GM12891 (cell line): Measurements from ENCODE around the gene SSTR3.

Experiments used
- PAX5 ChIP-seq: IDR thresholded peaks from 2 replicates; pipeline ENCODE4 v1.6.1; 2011; ENCODE audit warnings: low read length, moderate library complexity, mild to moderate bottlenecking; ENCODE audit not compliant: insufficient read depth, severe bottlenecking
- POLR2A ChIP-seq: IDR thresholded peaks from 2 replicates; pipeline ENCODE4 v1.6.1; 2011; ENCODE audit warnings: low read depth, low read length, control low read depth
- TAF1 ChIP-seq: IDR thresholded peaks from 2 replicates; pipeline ENCODE4 v1.6.1; 2011; ENCODE audit warnings: low read depth, low read length, control low read depth

DNA sequence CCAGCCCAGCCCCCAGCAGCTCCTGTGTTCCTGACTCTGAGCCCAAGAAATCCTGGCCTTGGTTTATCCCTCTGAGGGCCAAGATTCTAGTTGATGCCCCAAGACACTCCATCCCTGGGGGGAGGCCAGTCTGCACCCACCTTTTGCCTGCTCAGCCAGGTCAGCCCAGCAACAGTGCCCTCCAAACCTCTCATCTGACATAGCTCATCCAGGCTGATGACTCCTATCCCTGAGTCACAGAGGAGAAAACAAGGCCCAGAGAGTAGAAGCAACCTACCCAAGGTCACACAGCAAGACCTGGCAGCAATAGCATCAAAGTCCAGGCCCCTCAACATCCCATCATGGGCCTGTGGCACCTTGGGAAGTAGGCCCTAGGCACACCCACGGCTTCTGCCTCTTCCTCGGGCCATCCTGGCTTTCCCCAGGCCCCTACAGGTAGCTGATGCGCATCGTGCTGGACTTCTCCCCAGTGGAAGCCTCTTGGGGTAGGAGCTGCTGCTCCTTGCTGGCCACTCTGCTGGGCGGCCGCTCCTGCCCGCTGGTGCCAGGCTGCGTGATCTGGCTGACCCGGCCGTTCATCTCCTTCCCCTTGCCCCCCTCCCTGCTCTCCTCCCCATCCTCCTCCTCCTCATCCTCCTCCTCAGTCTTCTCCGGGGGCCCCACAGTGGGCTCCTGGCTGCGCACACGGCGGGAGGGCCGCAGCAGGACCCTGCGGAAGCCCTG lies 6.0 kb downstream of the SSTR3 start:
- TF ChIP-seq POLR2A = no peak
- TF ChIP-seq TAF1 = no peak
- no peak for TF ChIP-seq PAX5
